Measurements from ENCODE around the gene USP2. TPM values are rescaled to one million over a fixed set of nuclear protein-coding genes. Genes with fewer than 3 reads are reported as not detected.

The USP2 gene
- total and polyA plus RNA-seq, 2 of the 8 experiments (the other 6 are each of a cell fraction or from before 2014, with no cell fraction given) = 2.2 to 6.9 TPM

DNA sequence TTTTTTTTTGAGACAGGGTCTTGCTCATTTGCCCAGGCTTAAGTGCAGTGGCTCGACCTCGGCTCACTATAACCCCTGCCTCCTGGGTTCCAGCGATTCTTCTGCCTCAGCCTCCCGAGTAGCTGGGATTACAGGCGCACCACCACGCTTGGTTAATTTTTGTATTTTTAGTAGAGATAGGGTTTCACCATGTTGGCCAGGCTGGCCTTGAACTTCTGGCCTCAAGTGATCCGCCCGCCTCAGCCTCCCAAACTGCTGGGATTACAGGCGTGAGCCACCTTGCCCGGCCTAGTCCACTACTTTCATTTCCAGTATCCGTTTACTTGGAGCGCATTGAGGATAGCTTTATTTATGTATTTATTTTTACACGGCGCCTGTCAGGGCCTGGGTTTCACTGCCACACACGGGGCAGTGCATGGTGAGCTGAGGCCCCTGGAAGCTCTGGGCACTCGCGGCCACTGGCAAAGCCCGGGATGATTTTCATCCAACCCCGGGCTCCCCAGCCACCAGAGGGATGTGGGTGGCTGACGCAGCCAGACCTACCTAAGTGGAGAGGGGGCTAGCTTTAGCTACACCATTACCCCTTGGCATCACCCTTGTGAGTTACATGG is 58.5 kb downstream of the USP2 start:
- Histone ChIP-seq H3K9ac (replicated peaks in 1 of 4; ENCODE audit: extremely low read depth in 1 of 4, low read depth in 3 of 4, low read length in 3 of 4) (no peak overlapping the region), H4K5ac (ENCODE audit: insufficient read length, low read depth, low read length) (no peak overlapping the region), H3K18ac (ENCODE audit: extremely low read depth, low read length) (no peak overlapping the region), H3K23me2 (ENCODE audit: low read depth, low read length) (peaks cover 7% of the 10 kb centered on the region; the same call in 1 of the 2 replicates), H3K4me3 (ENCODE audit: extremely low read depth in 1 of 4, insufficient read depth in 2 of 4, low read depth in 3 of 4, low read length in 4 of 4) (no peak overlapping the region), H3K4me1 (replicated peaks in 1 of 4; ENCODE audit: control insufficient read depth in 3 of 4, insufficient read depth in 4 of 4, low read length in 3 of 4) (peaks cover 11 to 31% (median 25%) of the 10 kb centered on the region in 4 experiments), H2BK5ac (ENCODE audit: low read depth, low read length) (no peak overlapping the region), H2BK12ac (ENCODE audit: low read depth, low read length) (no peak overlapping the region), H4K20me1 (replicated peaks in 1 of 2; ENCODE audit: control insufficient read depth in 1 of 2, insufficient read depth in 2 of 2, low read length in 2 of 2) (no peaks in the 10 kb centered on the region), H3K9me3 (ENCODE audit: insufficient read depth in 2 of 2, low read depth in 1 of 2, low read length in 1 of 2) (no peaks in the 10 kb centered on the region), H4K8ac (ENCODE audit: extremely low read depth, insufficient read depth, low read length) (no peak overlapping the region), H3K14ac (ENCODE audit: insufficient read length) (no peak overlapping the region), H3K27me3 (replicated peaks in 1 of 4; ENCODE audit: control insufficient read depth in 3 of 4, extremely low read depth in 1 of 4, insufficient read depth in 3 of 4, low read length in 3 of 4) (peaks cover 0 to 9% (median 5%) of the 10 kb centered on the region in 4 experiments; a peak in 4 of 7 replicates), H3K79me1 (ENCODE audit: low read depth, low read length) (no peaks in the 10 kb centered on the region), H3K27ac (ENCODE audit: low read depth, low read length) (no peak overlapping the region), H4K91ac (replicated peaks; ENCODE audit: insufficient read length, low read length) (no peak overlapping the region), H3K36me3 (ENCODE audit: control insufficient read depth in 2 of 4, insufficient read depth in 4 of 4, low read length in 3 of 4) (no peaks in the 10 kb centered on the region), H3K4ac (replicated peaks; ENCODE audit: insufficient read length, low read depth, low read length) (no peak overlapping the region), H3K56ac (replicated peaks; ENCODE audit: insufficient read length, low read depth, low read length) (no peak overlapping the region), H2BK15ac (ENCODE audit: low read length) (no peak overlapping the region), H3K23ac (ENCODE audit: insufficient read length) (no peak overlapping the region), H3K4me2 (ENCODE audit: insufficient read depth in 1 of 2, low read depth in 2 of 2, low read length in 2 of 2) (no peak overlapping the region), H2BK20ac (ENCODE audit: low read length) (no peak overlapping the region), H2BK120ac (replicated peaks; ENCODE audit: low read depth, low read length) (no peak overlapping the region), H3K79me2 (ENCODE audit: control insufficient read depth in 1 of 2, insufficient read depth in 2 of 2, low read length in 2 of 2) (no peaks in the 10 kb centered on the region), H2AFZ (ENCODE audit: low read length) (no peak overlapping the region), H2AK5ac (ENCODE audit: low read depth, low read length) (no peak overlapping the region)
- POLR2A ChIA-PET (ENCODE audit: partially characterized antibody) = interaction anchor here (0.5 to 5.2 kb wide), 16 partner anchors 9 to 411 kb away, joined by 3 to 29 read pairs (median 4); partner anchors contain the start of genes C1QTNF5, RNF26, THY1 and USP2
- DNase-seq (ENCODE audit: low read depth in 1 of 2, low spot score in 2 of 2) (no peak), FAIRE-seq (no peak)
- 92% methylated on average over 15 of the region's 20 CpGs; no CpG with 5 or more reads in 1 of the 2 experiments for WGBS, 2 experiments (ENCODE audit: extremely low coverage in 1 of 2, insufficient coverage in 1 of 2, insufficient read length in 1 of 2, insufficient replicate concordance in 2 of 2, low coverage in 1 of 2, low lambda C conversion rate in 2 of 2, missing lambda C conversion rate in 1 of 2)
- TF ChIP-seq BRCA1 (IDR thresholded peaks at IDR 0.05; ENCODE audit: low read depth, low read length) (no peak), SP4 (IDR thresholded peaks at IDR 0.05; ENCODE audit: low read length) (no peak), EP300 (IDR thresholded peaks at IDR 0.05; ENCODE audit: borderline replicate concordance in 1 of 2, low read depth in 2 of 2, low read length in 2 of 2) (no peak), SUZ12 (IDR thresholded peaks at IDR 0.05; ENCODE audit: low read length) (no peak), CTBP2 (IDR thresholded peaks at IDR 0.05; ENCODE audit: borderline replicate concordance, insufficient read depth, insufficient read length, low read length) (no peak), KDM1A (IDR thresholded peaks at IDR 0.05; ENCODE audit: borderline replicate concordance, low read length) (no peak)
- CTCF ChIA-PET (ENCODE audit: partially characterized antibody) = interaction anchor here (0.6 to 16.8 kb wide), 47 partner anchors 13 to 337 kb away, joined by 3 to 415 read pairs (median 5); partner anchors contain the start of genes C1QTNF5, DPAGT1, MFRP and RNF26
